Measurements from ENCODE around the gene CCDC144A.

- TF ChIP-seq BHLHE40 (IDR thresholded peaks at IDR 0.05; ENCODE audit: borderline replicate concordance) (no peak), LEF1 (IDR thresholded peaks at IDR 0.05; ENCODE audit: borderline replicate concordance) (no peak), TARDBP (IDR thresholded peaks at IDR 0.05) (no peak), PKNOX1 (IDR thresholded peaks at IDR 0.05) (no peak), FOXK2 (IDR thresholded peaks at IDR 0.05) (no peak), L3MBTL2 (conservative IDR thresholded peaks at IDR 0.05) (no peak), SUZ12 (IDR thresholded peaks at IDR 0.05) (no peak), NFRKB (IDR thresholded peaks at IDR 0.05) (no peak), SP1 (IDR thresholded peaks at IDR 0.05) (no peak), FOXM1 (IDR thresholded peaks at IDR 0.05; ENCODE audit: borderline replicate concordance) (no peak)
These were observed 128.3 kb downstream of the CCDC144A start for GRCh38 chr17:16818340-16818739.
